GM23338 (cell line): ENCODE measurements around the gene S100Z. TPM values are rescaled to one million over a fixed set of nuclear protein-coding genes. Genes with fewer than 3 reads are reported as not detected.

Source experiments
- ATAC-seq: fragments of 200-7000 bp; cut with Tn5 transposase; 3 replicates; pipeline ENCODE4 v1.9.1; 2020
- DNase-seq: peaks from one replicate; pipeline ENCODE4 v3.0.0-alpha.2; 2015; ENCODE audit warnings: low spot score
- H2AFZ ChIP-seq: fragments of 200-600 bp; sonication (generic); 2 replicates; pipeline ENCODE4 v1.8.0; 2016; ENCODE audit warnings: antibody characterized with exemption, mild to moderate bottlenecking, moderate library complexity
- H3F3A ChIP-seq: fragments of 200-600 bp; sonication (generic); replicated peaks from 2 replicates; pipeline ENCODE4 v1.8.0; 2017; ENCODE audit warnings: antibody characterized with exemption, mixed run types, low read depth
- H3K27ac ChIP-seq: fragments of 200-600 bp; sonication (generic); 2 replicates; pipeline ENCODE4 v1.6.1; 2016; ENCODE audit warnings: low read depth
- H3K27me3 ChIP-seq: fragments of 200-600 bp; sonication (generic); 2 replicates; pipeline ENCODE4 v1.8.0; 2016; ENCODE audit warnings: mild to moderate bottlenecking, mixed run types, moderate library complexity; ENCODE audit not compliant: insufficient read depth
- H3K36me3 ChIP-seq: fragments of 200-600 bp; sonication (generic); 2 replicates; pipeline ENCODE4 v1.8.0; 2016; ENCODE audit warnings: mild to moderate bottlenecking; ENCODE audit not compliant: insufficient read depth
- H3K4me1 ChIP-seq: fragments of 200-600 bp; sonication (generic); 2 replicates; pipeline ENCODE4 v1.8.0; 2016; ENCODE audit warnings: mild to moderate bottlenecking, moderate library complexity; ENCODE audit not compliant: insufficient read depth
- H3K4me2 ChIP-seq: fragments of 200-600 bp; sonication (generic); 2 replicates; pipeline ENCODE4 v1.7.1; 2017; ENCODE audit warnings: mixed run types
- H3K4me3 ChIP-seq: fragments of 200-600 bp; sonication (generic); 2 replicates; pipeline ENCODE4 v1.6.1; 2016; ENCODE audit warnings: mixed run types
- H3K79me2 ChIP-seq: fragments of 200-600 bp; sonication (generic); replicated peaks from 2 replicates; pipeline ENCODE4 v1.8.0; 2017; ENCODE audit warnings: mild to moderate bottlenecking; ENCODE audit not compliant: insufficient read depth
- H3K9me2 ChIP-seq: fragments of 200-600 bp; sonication (generic); 2 replicates; pipeline ENCODE4 v1.8.0; 2017; ENCODE audit not compliant: insufficient read depth
- H4K20me1 ChIP-seq: fragments of 200-600 bp; sonication (generic); replicated peaks from 2 replicates; pipeline ENCODE4 v1.8.0; 2017; ENCODE audit warnings: mild to moderate bottlenecking; ENCODE audit not compliant: insufficient read depth
- H3K27ac Mint-ChIP-seq: 2 replicates; pipeline ENCODE4 v1.8.0; 2020; ENCODE audit warnings: inconsistent platforms, mild to moderate bottlenecking, moderate library complexity, mixed read lengths
- H3K27me3 Mint-ChIP-seq: 3 replicates; pipeline ENCODE4 v1.8.0; 2022; ENCODE audit warnings: low read depth, mild to moderate bottlenecking, moderate library complexity, mixed read lengths, inconsistent platforms; ENCODE audit not compliant: insufficient read depth, poor library complexity
- H3K36me3 Mint-ChIP-seq: 3 replicates; pipeline ENCODE4 v1.8.0; 2021; ENCODE audit warnings: low read depth, mild to moderate bottlenecking, inconsistent platforms, moderate library complexity, mixed read lengths
- H3K4me1 Mint-ChIP-seq: 3 replicates; pipeline ENCODE4 v1.8.0; 2020; ENCODE audit warnings: mild to moderate bottlenecking, inconsistent platforms, mixed read lengths
- H3K4me3 Mint-ChIP-seq: 3 replicates; pipeline ENCODE4 v1.8.0; 2021; ENCODE audit warnings: moderate library complexity, mild to moderate bottlenecking, inconsistent platforms, mixed read lengths
- H3K9me3 Mint-ChIP-seq: 3 replicates; pipeline ENCODE4 v1.8.0; 2020; ENCODE audit warnings: moderate library complexity, mild to moderate bottlenecking, inconsistent platforms, mixed read lengths
- EZH2 ChIP-seq: fragments of 200-600 bp; sonication (generic); IDR thresholded peaks from one replicate; pipeline ENCODE4 v1.8.0; 2017; ENCODE audit warnings: antibody characterized with exemption, mild to moderate bottlenecking, low read depth; ENCODE audit not compliant: unreplicated experiment
- EZH2phosphoT487 ChIP-seq: fragments of 200-600 bp; sonication (generic); IDR thresholded peaks from one replicate; pipeline ENCODE4 v1.8.1; 2018; ENCODE audit warnings: antibody characterized with exemption; ENCODE audit not compliant: unreplicated experiment
- NANOG ChIP-seq: IDR thresholded peaks from 2 replicates; pipeline ENCODE4 v1.6.1; 2016; ENCODE audit warnings: antibody characterized with exemption, borderline replicate concordance
- POLR2AphosphoS5 ChIP-seq: IDR thresholded peaks from 2 replicates; pipeline ENCODE4 v1.6.1; 2016; ENCODE audit warnings: antibody characterized with exemption, low read depth
- REST ChIP-seq: IDR thresholded peaks from one replicate; pipeline ENCODE4 v1.6.1; 2018; ENCODE audit warnings: antibody characterized with exemption; ENCODE audit not compliant: unreplicated experiment
- ZNF114 ChIP-seq: fragments of 250-450 bp; sonication (Bioruptor Pico); IDR thresholded peaks from 2 replicates; pipeline ENCODE4 v1.5.0; 2020; ENCODE audit warnings: mild to moderate bottlenecking, moderate library complexity
- ZNF331 ChIP-seq: fragments of 250-450 bp; sonication (Bioruptor Pico); IDR thresholded peaks from 2 replicates; pipeline ENCODE4 v1.5.0; 2020; ENCODE audit warnings: low read depth, mild to moderate bottlenecking, moderate library complexity
- polyA plus RNA-seq: library from polyadenylated mRNA; unstranded; fragments of >200 nt; fragmentation: Nextera tagmentation; extraction: Ambion mirVana; gene quantifications from 2 replicates; pipeline ENCODE4 v1.2.1, GENCODE V29; 2016
- total RNA-seq: library from RNA; depleted of rRNA; stranded (reverse); fragments of >200 nt; shearing (Covaris generic); gene quantifications from 2 replicates; pipeline ENCODE4 v1.2.3, GENCODE V29; 2014
- TF ChIP-seq, protein P1 (sequence below): IDR thresholded peaks from 2 replicates; pipeline ENCODE4 v1.6.1; 2016; ENCODE audit warnings: antibody characterized with exemption
- TF ChIP-seq, protein P2 (sequence below), 2 experiments: fragments of 200-600 bp in 1 of 2; sonication (generic) in 1 of 2; conservative IDR thresholded peaks; 2 replicates each; pipeline versions ENCODE4 v1.5.1 to v1.6.1; 2016 to 2017; ENCODE audit warnings: antibody characterized with exemption in 2 of 2, low read depth in 2 of 2, mild to moderate bottlenecking in 2 of 2, moderate library complexity in 1 of 2

The S100Z gene
- total and polyA plus RNA-seq, 2 experiments from 2014 or later: not detected

- Mint-ChIP-seq H3K36me3 (peaks cover 7% of the 10 kb centered on the region; the same call in 1 of the 3 replicates), H3K27ac (no peak overlapping the region), H3K9me3 (peaks cover 21% of the 10 kb centered on the region), H3K4me3 (no peak overlapping the region), H3K4me1 (no peaks in the 10 kb centered on the region), H3K27me3 (peaks cover 4% of the 10 kb centered on the region)
- Histone ChIP-seq H3K27ac (no peak overlapping the region), H3K4me2 (no peak overlapping the region), H3K79me2 (no peaks in the 10 kb centered on the region), H3K9me2 (peaks cover 9% of the 10 kb centered on the region; the same call in 1 of the 2 replicates), H3K36me3 (no peaks in the 10 kb centered on the region), H3K27me3 (no peaks in the 10 kb centered on the region), H2AFZ (no peak overlapping the region), H4K20me1 (no peaks in the 10 kb centered on the region), H3K4me1 (no peaks in the 10 kb centered on the region), H3F3A (no peaks in the 10 kb centered on the region), H3K4me3 (no peak overlapping the region)
- no peak for ATAC-seq
- TF ChIP-seq, protein P1, sequence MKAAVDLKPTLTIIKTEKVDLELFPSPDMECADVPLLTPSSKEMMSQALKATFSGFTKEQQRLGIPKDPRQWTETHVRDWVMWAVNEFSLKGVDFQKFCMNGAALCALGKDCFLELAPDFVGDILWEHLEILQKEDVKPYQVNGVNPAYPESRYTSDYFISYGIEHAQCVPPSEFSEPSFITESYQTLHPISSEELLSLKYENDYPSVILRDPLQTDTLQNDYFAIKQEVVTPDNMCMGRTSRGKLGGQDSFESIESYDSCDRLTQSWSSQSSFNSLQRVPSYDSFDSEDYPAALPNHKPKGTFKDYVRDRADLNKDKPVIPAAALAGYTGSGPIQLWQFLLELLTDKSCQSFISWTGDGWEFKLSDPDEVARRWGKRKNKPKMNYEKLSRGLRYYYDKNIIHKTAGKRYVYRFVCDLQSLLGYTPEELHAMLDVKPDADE: no peak
- TF ChIP-seq EZH2: no peak
- TF ChIP-seq EZH2phosphoT487: no peak
- TF ChIP-seq REST: no peak
- TF ChIP-seq ZNF114 (CRISPR knock-in tag): no peak
- no peak for TF ChIP-seq ZNF331 (CRISPR knock-in tag)
- TF ChIP-seq, protein P2, sequence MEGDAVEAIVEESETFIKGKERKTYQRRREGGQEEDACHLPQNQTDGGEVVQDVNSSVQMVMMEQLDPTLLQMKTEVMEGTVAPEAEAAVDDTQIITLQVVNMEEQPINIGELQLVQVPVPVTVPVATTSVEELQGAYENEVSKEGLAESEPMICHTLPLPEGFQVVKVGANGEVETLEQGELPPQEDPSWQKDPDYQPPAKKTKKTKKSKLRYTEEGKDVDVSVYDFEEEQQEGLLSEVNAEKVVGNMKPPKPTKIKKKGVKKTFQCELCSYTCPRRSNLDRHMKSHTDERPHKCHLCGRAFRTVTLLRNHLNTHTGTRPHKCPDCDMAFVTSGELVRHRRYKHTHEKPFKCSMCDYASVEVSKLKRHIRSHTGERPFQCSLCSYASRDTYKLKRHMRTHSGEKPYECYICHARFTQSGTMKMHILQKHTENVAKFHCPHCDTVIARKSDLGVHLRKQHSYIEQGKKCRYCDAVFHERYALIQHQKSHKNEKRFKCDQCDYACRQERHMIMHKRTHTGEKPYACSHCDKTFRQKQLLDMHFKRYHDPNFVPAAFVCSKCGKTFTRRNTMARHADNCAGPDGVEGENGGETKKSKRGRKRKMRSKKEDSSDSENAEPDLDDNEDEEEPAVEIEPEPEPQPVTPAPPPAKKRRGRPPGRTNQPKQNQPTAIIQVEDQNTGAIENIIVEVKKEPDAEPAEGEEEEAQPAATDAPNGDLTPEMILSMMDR (conservative IDR thresholded peaks at IDR 0.05; ENCODE audit: low read depth in 2 of 2): no peak
- TF ChIP-seq POLR2AphosphoS5: no peak
- no peak for TF ChIP-seq NANOG
- no peak for DNase-seq
These were observed 46.4 kb downstream of the S100Z start for GRCh38 chr5:76896196-76896595.

- H3K36me3 ChIP-seq: no peaks in the 10 kb centered on the region
- no peaks in the 10 kb centered on the region for H3K27me3 ChIP-seq
- no peak overlapping the region for H3K4me3 ChIP-seq
- H3K27ac ChIP-seq: no peak overlapping the region
- DNase-seq (no peak), ATAC-seq (no peak)
- Mint-ChIP-seq H3K36me3 (peaks cover 6% of the 10 kb centered on the region; the same call in 1 of the 3 replicates), H3K9me3 (peaks cover 10% of the 10 kb centered on the region), H3K4me1 (no peaks in the 10 kb centered on the region), H3K27me3 (peaks cover 3% of the 10 kb centered on the region), H3K27ac (no peak overlapping the region), H3K4me3 (no peak overlapping the region)
- H3K79me2 ChIP-seq: no peaks in the 10 kb centered on the region
- H3K4me2 ChIP-seq: no peak overlapping the region
- H3K9me2 ChIP-seq: no peaks in the 10 kb centered on the region
- no peaks in the 10 kb centered on the region for H4K20me1 ChIP-seq
- H2AFZ ChIP-seq: no peak overlapping the region
- no peaks in the 10 kb centered on the region for H3F3A ChIP-seq
- H3K4me1 ChIP-seq: no peaks in the 10 kb centered on the region
- TF ChIP-seq, protein P2 (conservative IDR thresholded peaks at IDR 0.05; ENCODE audit: low read depth in 2 of 2): no peak
- no peak for TF ChIP-seq EZH2phosphoT487
These were observed 51.7 kb downstream of the S100Z start for GRCh38 chr5:76901522-76901921.
